ENCODE results near the gene GPSM3.

GPSM3 gene

DNA sequence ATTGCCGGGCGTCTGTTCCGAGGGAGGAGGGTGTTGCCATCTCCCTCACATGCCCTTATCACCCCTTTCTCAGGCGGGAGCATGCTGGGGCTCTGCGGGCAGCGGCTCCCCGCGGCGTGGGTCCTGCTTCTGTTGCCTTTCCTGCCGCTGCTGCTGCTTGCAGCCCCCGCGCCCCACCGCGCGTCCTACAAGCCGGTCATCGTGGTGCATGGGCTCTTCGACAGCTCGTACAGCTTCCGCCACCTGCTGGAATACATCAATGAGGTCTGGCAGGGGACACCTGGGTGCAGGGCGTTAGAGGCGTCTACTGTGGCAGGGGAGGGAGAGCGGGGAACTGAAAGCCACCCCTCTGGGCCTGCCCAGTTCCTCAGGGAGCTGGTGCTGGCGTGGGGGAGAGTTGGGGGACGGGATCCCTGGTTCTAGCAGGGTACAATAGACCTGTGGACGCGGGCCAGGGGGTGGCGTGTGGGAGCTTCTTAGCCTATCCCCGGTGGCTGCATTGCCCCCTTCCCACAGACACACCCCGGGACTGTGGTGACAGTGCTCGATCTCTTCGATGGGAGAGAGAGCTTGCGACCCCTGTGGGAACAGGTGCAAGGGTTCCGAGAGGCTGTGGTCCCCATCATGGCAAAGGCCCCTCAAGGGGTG is 37.8 kb downstream of the GPSM3 start:
- TF ChIP-seq, protein P1, sequence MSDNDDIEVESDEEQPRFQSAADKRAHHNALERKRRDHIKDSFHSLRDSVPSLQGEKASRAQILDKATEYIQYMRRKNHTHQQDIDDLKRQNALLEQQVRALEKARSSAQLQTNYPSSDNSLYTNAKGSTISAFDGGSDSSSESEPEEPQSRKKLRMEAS (IDR thresholded peaks at IDR 0.05), result peak; percentile 40; the same call in 1 of the 2 replicates
- TF ChIP-seq TAF1 (IDR thresholded peaks at IDR 0.05; ENCODE audit: low read depth) (no peak), RAD21 (IDR thresholded peaks at IDR 0.05; ENCODE audit: low read depth) (peak; percentile 62), ZBTB7A (IDR thresholded peaks at IDR 0.05; ENCODE audit: low read depth) (0 out of 2 replicates have a peak, but pooled peaks have one; percentile 50)

DNA sequence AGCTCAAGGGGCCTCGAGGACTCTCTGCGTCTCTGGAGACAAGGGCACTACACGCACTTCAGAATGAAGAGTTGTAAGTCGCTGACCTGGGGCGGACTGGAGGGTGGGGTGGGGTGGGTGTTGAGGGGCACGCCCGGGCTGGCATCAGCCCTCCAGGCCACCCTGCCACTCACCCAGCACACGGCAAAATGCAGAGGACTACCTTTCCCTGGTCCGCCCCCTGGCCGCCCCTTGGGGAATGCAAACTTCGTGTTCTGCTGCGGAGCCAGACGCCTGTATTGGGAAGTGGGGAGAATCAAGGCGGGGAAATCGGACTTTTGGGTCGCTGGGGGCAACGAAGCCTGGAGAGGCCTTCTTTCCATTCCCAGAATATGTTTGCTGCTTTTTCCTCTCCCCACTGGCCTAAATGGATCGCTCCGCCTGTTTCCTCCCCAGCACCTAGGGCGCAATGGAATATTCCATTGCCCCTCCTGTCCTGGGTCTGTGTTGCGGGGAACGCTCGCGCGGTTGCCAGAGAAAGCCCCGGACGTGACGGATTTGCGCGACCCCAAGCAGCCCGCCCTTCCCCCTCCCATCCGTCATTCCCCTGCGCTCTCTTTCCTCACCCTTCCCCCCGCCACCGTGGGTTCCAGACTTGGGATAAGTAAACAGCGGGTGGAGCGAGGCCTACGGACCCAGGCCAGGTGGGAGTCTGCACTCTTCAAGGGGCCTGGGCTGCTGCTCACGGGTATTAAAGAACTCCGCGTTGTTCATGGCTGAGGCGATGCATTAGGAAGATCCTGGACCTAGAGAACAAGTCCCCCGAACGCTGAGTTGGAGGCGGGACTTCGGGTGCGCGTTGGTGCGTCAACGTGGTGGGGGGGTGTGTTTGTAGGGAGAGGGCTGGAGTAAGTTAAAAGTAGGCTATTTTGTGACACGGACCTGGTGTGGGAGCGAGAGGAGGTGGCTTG is 38.6 kb downstream of the GPSM3 start, which contains the start of gene PPT2:
Gene PPT2, plus strand, starts transcription at position 578 of the 950 bp plus-strand sequence. CDS start 454 bp downstream, outside the sequence.
- TF ChIP-seq CREB1 (IDR thresholded peaks at IDR 0.05; ENCODE audit: low read depth), result peak; percentile 86
- no peak for TF ChIP-seq RAD21 (IDR thresholded peaks at IDR 0.05; ENCODE audit: low read depth)
- TF ChIP-seq YY1 (IDR thresholded peaks at IDR 0.05; ENCODE audit: low read depth), result no peak
- TF ChIP-seq TCF12 (IDR thresholded peaks at IDR 0.05; ENCODE audit: low read depth), result peak; percentile 45; the same call in 1 of the 2 replicates
- no peak for TF ChIP-seq NFIC (IDR thresholded peaks at IDR 0.05)
- TF ChIP-seq ZBTB7A (IDR thresholded peaks at IDR 0.05; ENCODE audit: low read depth), result no peak; the same call in 1 of the 2 replicates
- TF ChIP-seq TAF1 (IDR thresholded peaks at IDR 0.05; ENCODE audit: low read depth), result peak; percentile 51; the same call in 1 of the 2 replicates
- TF ChIP-seq, protein P1 (IDR thresholded peaks at IDR 0.05), result peak; percentile 75
- TF ChIP-seq EP300 (IDR thresholded peaks at IDR 0.05; ENCODE audit: borderline replicate concordance), result peak; percentile 59; the same call in 1 of the 2 replicates
- no peak for TF ChIP-seq CEBPB (IDR thresholded peaks at IDR 0.05)

DNA sequence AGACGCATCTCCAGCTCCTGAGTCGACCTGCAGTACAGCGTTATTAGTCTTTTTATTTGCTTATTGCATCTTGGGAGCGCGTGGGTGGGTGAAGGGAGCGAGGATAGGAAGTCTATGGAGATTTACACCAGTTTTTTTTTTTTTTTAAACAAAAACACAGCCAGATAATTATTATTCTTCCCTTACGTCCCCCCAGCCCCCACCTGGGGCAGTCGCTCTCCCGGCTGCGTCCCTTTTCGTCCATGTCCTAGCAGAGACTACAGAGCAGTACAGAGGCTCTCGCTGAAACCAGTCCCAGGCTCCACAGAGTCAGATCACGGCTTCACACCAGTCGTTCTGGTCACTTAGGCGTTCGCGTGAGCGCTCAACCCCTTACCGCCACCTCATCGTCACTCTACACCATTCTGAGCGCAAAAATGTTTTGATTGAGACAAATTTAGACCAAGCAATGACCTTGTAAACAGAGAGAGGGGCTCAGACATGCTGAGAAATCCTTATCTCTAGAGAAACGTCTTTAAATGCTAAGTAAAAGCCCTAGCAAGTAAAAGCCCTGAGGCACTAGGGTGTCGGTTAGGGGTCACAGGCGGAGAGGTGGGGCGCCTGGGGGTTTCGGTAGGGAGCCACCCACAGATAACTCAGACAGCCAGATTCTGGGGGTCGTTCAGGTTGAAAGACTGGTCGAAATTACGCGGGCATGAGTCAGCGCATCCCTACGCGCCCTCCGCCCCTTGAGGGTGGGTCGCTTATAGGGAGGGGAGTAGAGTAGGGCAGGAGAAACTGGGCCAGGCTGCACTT is 39.5 kb downstream of the GPSM3 start:
- TF ChIP-seq, protein P2, sequence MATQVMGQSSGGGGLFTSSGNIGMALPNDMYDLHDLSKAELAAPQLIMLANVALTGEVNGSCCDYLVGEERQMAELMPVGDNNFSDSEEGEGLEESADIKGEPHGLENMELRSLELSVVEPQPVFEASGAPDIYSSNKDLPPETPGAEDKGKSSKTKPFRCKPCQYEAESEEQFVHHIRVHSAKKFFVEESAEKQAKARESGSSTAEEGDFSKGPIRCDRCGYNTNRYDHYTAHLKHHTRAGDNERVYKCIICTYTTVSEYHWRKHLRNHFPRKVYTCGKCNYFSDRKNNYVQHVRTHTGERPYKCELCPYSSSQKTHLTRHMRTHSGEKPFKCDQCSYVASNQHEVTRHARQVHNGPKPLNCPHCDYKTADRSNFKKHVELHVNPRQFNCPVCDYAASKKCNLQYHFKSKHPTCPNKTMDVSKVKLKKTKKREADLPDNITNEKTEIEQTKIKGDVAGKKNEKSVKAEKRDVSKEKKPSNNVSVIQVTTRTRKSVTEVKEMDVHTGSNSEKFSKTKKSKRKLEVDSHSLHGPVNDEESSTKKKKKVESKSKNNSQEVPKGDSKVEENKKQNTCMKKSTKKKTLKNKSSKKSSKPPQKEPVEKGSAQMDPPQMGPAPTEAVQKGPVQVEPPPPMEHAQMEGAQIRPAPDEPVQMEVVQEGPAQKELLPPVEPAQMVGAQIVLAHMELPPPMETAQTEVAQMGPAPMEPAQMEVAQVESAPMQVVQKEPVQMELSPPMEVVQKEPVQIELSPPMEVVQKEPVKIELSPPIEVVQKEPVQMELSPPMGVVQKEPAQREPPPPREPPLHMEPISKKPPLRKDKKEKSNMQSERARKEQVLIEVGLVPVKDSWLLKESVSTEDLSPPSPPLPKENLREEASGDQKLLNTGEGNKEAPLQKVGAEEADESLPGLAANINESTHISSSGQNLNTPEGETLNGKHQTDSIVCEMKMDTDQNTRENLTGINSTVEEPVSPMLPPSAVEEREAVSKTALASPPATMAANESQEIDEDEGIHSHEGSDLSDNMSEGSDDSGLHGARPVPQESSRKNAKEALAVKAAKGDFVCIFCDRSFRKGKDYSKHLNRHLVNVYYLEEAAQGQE (IDR thresholded peaks at IDR 0.05; ENCODE audit: low read depth), result no peak
- TF ChIP-seq ZBTB7A (IDR thresholded peaks at IDR 0.05; ENCODE audit: low read depth) (0 out of 2 replicates have a peak, but pooled peaks have one; percentile 31), TEAD4 (IDR thresholded peaks at IDR 0.05) (no peak), RAD21 (IDR thresholded peaks at IDR 0.05; ENCODE audit: low read depth) (no peak), FOXM1 (IDR thresholded peaks at IDR 0.05; ENCODE audit: borderline replicate concordance, low read depth) (no peak), TCF12 (IDR thresholded peaks at IDR 0.05; ENCODE audit: low read depth) (no peak), TAF1 (IDR thresholded peaks at IDR 0.05; ENCODE audit: low read depth) (no peak)
- TF ChIP-seq, protein P3, sequence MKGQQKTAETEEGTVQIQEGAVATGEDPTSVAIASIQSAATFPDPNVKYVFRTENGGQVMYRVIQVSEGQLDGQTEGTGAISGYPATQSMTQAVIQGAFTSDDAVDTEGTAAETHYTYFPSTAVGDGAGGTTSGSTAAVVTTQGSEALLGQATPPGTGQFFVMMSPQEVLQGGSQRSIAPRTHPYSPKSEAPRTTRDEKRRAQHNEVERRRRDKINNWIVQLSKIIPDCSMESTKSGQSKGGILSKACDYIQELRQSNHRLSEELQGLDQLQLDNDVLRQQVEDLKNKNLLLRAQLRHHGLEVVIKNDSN (IDR thresholded peaks at IDR 0.05), result no peak

DNA sequence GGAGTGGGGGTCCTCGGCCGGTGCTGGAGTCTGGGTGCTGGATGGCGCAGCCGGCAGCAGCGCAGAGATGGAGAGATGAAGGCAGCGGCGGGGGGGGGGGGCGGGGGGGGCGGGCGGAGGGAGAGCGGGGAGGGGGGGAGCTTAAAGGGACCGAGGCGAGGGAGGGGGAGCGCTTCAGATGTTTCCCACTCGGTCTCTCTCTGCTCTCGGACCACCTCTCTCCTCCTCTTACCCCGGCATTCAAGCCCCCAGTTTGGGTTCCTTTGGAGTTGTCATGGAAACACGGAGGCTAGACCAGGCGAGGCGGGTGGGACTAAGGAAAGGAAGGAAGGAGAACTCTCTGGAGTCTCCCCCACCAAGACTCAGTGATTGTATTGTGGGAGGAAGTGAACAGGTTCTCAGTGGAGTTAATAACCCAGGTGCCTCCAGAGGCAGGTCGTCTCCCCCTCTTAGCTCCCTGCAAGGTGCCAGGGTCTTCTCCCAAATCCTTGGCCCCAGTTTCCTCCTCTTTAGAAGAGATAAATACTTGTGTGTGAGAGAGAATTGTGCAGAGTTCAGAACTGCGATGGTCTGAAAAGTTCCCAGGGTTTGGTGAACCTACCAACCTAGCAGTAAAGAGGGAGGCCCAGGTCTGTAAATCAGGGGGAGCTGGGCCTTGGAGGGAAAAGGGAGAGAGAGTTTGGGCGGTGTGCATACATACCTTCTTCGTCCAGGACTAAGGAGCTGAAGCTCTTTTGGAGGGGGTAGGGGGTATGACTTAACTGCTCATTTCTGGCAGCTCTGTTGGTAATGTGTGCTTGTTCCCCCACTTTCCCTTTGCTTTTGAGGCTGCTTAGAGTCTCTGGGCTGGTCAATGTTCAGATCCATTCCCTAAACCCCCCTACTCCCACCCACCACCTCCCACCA is 40.3 kb downstream of the GPSM3 start, which contains the start of gene PRRT1:
Gene PRRT1, minus strand, starts transcription at position 77 of the 906 bp plus-strand sequence. CDS start 112 bp downstream, outside the sequence.
- no peak for TF ChIP-seq TEAD4 (IDR thresholded peaks at IDR 0.05)
- no peak for TF ChIP-seq TAF1 (IDR thresholded peaks at IDR 0.05; ENCODE audit: low read depth)
- no peak for TF ChIP-seq RAD21 (IDR thresholded peaks at IDR 0.05; ENCODE audit: low read depth)
- TF ChIP-seq CEBPB (IDR thresholded peaks at IDR 0.05), result no peak
- no peak for TF ChIP-seq EGR1 (IDR thresholded peaks at IDR 0.05)
- no peak for TF ChIP-seq FOXM1 (IDR thresholded peaks at IDR 0.05; ENCODE audit: borderline replicate concordance, low read depth)
- TF ChIP-seq, protein P3 (IDR thresholded peaks at IDR 0.05), result no peak
- TF ChIP-seq CREB1 (IDR thresholded peaks at IDR 0.05; ENCODE audit: low read depth), result no peak
- no peak for TF ChIP-seq TCF12 (IDR thresholded peaks at IDR 0.05; ENCODE audit: low read depth)

DNA sequence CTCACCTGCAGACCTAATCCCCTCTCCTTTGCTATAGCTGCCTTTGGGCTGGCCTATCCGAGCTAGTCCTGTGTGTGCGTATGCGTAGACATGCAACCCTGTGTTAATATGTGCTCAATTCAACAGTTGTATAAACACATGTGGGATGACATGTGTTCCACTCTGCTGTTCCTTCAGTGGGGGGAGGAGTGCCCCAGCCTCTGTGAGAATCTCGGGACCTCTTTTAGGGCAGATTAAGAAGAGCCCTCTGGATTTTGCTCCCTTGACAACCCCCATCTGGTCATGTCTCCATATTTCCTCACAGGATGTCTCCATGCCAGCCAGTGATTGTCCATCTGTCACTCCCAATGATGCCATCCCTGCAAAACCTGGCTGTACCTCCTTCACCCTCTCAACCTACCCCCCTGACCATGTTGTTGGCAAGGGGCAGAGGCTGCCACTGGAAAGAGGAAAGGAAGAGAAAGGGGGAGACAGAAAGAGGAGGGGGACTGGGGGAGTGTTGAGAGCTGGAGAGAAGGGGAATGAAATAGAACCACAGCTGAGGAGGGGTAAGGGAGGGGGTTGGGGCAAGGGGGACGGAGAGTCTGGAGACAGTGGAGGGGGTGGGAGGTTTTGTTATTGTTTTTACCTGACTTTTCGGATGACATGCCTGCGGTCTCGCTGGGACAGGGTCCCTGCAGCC is 41.1 kb downstream of the GPSM3 start:
- TF ChIP-seq, protein P1 (IDR thresholded peaks at IDR 0.05), result no peak
- TF ChIP-seq TAF1 (IDR thresholded peaks at IDR 0.05; ENCODE audit: low read depth), result no peak
- no peak for TF ChIP-seq CEBPB (IDR thresholded peaks at IDR 0.05)
- TF ChIP-seq FOXM1 (IDR thresholded peaks at IDR 0.05; ENCODE audit: borderline replicate concordance, low read depth), result no peak
- TF ChIP-seq, protein P3 (IDR thresholded peaks at IDR 0.05), result no peak
- TF ChIP-seq TEAD4 (IDR thresholded peaks at IDR 0.05), result no peak
- TF ChIP-seq TCF12 (IDR thresholded peaks at IDR 0.05; ENCODE audit: low read depth), result no peak
- TF ChIP-seq NFIC (IDR thresholded peaks at IDR 0.05), result no peak
- no peak for TF ChIP-seq YY1 (IDR thresholded peaks at IDR 0.05; ENCODE audit: low read depth)
- no peak for TF ChIP-seq EGR1 (IDR thresholded peaks at IDR 0.05)
- TF ChIP-seq CREB1 (IDR thresholded peaks at IDR 0.05; ENCODE audit: low read depth), result no peak
- no peak for TF ChIP-seq RAD21 (IDR thresholded peaks at IDR 0.05; ENCODE audit: low read depth)
- TF ChIP-seq ZBTB7A (IDR thresholded peaks at IDR 0.05; ENCODE audit: low read depth), result no peak
- TF ChIP-seq, protein P2 (IDR thresholded peaks at IDR 0.05; ENCODE audit: low read depth), result no peak
- no peak for TF ChIP-seq EP300 (IDR thresholded peaks at IDR 0.05; ENCODE audit: borderline replicate concordance)

All from Ishikawa (cell line).